HK-2 (cell line): Measurements from ENCODE around the gene ZDHHC1.
"Not testable (repeated sequence)": the region's sequence is repeated elsewhere in the genome, so short reads cannot be mapped to it uniquely, and the experiment has no call there.

Source experiments
- DNase-seq: peaks from one replicate; pipeline ENCODE4 v3.0.0-alpha.2; 2018; ENCODE audit not compliant: unreplicated experiment

The ZDHHC1 gene

DNA sequence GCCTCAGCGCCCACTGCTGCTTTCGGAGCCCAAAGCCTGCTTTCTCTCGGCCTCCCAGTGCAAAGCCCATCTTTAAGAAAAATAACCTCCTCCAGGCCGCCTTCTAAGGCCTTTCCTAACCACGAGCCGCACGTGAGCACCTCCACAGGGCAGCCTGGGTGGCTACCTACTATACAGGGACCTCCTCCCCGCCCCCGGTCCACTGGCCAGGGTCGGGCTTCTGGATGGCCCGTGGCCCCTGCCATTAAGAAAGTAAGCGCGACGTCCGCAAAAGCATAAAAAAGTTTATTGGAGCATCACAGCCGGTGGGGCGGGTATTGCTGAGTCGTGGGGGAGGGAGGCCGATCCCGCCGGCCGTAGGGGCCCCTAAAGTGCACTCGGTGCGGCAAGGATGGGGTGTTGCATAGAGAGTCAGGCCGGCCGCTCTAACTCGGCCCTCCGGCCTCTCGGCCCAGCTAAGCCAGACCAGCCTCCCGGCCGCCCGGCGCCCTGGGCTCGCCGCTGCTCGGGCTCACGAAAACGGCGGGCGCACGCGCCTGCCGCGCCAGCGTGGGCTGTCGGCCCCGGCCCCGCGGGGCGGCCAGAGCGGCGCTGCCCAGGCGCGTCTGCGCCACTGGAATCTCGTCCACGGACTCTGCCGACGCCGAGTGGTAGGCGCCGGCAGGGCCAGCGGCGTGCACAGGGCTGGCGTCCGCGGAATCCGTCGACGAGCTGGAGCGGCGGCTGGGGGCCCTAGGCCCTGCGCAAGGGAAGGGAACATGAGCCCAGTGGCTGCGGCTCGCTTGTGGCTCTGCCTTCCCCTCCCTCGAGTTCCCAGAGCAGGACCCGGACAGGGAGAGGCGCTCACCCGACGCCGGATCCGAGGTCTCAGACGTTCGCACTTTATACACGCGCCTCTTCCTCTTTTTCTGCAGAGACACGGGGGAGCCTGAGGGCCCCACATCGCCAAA lies 21.8 kb downstream of the ZDHHC1 start:
- DNase-seq = no peak

DNA sequence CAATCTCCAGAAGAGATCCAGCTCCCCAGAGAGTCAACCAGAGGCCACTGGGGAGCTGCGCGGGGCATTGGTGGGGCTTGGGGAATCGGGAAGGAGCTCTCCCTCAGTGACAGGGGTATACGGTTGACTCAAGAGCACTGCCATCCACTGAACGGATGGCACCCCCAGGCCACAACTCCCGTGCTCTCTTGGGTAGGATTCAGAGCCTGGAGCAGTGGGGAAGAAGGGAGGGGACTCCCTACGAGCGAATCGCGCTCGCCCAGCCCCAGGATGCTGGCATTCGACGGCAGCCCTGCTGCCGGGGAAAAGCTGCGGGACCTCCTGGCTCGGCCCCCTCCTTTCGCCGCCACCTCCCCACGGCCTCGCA lies 22.5 kb downstream of the ZDHHC1 start:
- DNase-seq = no peak

DNA sequence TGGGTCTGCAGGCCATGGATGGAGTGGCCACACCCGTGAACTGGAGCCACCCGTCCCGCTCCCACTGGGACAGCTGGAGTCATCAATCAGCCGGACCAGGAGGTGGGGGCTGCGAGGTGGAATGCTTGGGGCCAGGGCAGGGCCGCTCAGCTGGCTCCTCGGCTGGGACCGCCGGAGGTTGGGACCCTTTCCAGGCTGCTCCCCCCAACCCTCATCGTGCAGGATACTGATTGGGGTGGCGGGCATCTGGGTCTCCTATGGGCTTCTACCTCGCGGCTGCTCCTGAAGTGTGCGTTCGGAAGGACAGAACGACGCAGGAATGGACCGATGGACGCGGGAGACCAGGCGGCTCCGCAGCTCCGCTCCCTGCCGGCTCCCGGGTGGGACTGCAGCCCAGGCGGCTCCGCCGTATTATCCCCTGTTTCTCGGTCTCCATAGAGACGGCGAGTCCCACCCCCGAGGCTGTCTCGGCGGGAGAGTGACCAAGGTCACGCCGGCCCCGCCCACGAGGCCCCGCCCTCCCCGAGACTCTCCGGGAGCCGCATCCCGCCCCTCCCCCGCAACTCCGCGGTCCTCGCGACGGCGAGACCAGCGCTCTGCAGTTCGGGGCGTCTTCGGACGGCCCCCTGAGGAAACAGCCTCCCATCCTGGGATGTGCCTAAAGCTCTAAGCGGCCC lies 23.0 kb downstream of the ZDHHC1 start, which contains the start of gene TPPP3:
TPPP3 (minus strand) TSS at position 388 of the 677 bp plus-strand sequence. CDS start 2,387 bp downstream, outside the sequence.
- peak; percentile 49 for DNase-seq

DNA sequence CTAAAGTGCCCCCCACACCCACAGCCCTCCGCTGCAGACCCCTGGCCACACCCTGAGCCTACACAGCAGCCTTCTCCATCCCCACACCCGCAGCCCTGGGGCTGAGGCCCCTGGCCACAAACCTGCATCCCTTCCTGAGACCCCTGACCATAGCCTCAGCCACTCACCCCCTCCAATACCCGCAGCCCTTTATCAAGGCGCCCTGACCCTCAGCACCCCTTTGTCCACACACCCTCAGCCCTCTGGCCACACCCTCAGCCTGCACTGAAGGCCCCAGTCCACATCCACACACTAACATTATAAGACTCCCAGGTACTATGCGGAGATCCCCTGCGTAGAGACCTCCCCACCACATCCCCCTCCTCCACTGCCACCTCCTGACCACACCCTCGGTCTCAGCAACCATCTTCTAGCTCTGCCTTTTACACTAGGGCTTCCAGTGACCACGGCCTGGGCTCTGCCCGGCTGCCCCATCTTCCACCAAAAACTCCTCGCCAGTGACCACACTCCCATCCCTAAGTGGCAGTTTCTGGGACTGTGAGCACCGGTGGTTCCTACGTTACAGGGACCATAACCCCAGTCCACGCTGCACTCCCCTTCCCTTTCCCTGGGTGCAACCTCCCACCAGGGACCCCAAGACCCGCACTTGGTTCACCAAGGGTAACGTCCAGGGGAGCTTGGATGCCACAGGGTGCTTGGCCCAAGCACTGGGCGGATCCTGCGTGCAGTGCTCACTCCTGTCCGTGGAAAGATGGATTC lies 23.8 kb downstream of the ZDHHC1 start:
- no peak for DNase-seq

DNA sequence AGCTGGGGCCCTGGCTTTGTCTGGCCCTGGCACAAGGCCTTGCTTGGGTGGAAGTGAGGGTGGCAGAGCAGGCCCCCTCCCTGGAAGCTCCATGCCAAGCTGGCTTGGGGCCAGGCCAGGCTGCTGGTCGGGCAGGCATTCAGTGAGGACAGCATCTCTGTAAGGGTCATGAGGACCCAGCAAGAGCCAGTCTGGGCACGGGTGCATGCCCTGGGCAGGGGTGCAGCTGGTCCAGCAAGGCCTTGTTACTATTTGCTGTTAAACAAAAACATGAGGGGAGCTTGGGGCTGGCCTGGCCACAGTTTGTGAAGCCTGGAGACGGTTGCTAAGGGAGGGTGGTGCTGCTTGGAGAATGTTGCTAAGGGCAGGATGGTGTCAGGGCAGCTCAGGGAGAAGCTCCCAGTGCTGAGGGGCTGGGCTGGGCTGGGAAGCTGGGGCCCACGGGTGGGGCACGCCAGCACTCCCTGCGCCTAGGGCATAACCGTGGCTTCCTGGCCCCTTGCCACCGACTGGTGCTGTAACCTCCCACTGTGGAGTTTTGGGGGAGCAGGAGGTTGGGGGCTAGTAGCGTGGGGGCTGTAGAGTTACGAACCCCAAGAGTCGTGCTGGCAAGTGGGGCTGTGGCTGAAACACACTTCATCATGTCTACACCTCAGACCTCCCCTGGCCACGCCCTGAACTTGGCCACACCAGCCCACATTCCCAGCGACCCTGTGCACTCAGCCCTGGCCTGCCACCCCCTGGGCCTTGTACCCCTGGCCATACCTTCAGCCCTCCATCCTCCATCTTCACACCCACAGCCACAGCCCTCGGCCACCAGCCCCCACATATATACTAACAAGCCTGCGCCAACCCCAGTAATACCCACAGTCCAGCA lies 24.6 kb downstream of the ZDHHC1 start:
- DNase-seq = no peak

DNA sequence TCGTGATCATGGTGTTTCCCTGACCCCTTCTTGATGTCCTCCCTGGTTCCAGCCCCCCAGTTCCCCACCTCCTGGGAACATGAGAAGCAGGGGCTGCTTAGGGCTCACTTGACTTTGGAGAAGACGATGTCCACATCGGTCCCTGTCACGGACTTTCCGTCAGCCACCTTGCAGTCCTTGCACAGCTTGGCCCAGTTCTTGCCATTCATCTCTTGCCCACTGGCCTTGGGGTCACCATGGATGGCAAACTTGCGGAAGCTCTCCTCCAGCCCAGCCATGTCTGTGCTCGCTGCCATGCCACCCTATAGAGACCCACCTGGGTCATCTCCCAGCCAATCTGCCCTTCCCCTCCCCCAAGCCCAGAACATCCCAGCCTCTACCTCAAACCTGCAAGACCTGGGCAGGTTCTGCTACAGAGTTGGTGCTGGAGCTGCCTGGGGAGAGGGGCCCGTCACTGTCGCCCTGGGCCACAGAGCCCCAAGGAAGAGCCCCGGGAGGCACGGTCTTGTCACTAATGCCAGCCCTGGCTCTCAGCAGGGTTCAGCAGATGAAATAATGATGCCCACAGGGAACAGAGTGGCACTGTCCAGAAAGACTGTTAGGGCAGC lies 25.4 kb downstream of the ZDHHC1 start:
- no peak for DNase-seq

DNA sequence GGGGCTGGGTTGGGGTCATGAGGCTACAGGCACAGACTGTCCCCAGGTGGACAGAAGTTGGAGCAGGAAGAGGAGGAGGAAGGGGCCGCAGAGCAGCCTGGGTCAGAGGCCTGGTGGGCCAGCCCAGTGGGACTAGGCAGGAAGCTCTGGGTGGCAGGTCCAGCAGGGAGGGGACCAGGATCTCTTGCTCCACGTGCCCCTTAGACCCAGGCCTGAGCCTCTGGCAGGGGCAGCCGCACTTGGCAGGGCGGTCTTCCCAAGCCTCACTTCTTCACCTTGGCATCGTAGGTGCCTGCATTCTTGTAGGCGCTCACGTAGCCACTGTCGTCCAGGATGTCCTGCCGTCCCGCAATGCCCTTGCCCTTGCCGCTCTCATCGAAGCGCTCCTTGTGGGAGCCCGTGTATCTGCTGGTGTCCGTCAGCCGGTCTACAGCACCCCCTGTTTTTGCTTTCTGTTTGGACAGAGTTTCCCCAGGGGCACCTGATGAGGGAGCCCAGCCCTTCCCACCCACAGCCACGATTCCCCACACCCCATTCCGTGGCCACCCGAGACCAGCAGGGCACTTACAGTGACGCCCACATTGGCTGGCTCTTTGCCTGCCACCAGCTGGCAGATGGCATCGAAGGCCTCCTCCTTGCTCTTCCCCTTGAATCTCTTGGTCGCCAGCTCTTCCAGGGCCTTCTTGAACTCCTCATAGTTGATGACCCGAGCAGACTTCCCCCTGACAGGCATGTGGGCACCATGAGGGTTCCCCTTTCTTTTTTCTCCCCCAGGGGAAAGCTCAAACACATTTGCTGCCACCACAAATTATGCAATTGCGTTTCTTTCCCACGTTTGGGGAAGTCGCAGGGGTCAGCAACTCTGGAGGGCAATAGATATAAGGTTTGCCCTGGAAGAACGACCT lies 26.1 kb downstream of the ZDHHC1 start:
- DNase-seq = no peak

DNA sequence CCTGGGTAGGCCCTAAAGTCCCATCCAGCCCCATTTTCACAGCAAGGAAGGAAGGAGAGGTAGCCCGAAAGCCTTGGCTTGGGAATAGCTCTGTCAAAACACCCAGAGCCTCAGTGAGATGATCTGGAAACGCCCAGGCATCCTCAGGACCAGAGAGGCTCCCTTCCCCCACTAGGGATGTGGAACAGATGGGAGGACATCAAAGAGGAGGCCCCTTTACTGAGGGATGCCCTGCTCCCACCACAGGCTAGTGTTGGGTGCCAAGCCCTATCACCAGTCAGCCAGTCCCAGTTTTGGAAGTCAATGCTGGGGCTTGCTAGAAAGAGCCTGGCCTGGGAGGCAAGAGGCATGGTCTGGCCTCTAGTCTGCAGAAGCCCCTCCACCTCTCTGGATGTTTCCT lies 27.7 kb downstream of the ZDHHC1 start:
- DNase-seq = no peak

DNA sequence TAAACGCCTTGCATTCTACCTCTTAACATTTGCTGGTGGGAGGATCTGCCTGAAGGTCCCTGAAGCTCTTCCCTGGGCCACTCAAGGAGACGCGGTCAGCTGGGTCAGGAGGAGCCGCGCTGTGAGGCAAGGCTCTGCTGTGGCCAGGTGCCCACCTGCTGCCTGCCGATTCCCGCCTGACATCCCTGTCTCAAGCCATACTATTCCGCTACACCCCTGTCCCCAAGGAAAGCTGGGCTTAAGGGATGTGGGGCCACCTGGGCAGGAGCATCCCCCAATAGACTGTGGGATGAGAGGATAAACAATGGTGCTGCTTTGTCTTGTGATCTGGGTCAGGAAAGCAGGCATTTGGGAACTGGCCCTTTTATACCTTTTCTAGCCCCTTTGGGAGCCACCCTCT lies 28.1 kb downstream of the ZDHHC1 start:
- no peak for DNase-seq

DNA sequence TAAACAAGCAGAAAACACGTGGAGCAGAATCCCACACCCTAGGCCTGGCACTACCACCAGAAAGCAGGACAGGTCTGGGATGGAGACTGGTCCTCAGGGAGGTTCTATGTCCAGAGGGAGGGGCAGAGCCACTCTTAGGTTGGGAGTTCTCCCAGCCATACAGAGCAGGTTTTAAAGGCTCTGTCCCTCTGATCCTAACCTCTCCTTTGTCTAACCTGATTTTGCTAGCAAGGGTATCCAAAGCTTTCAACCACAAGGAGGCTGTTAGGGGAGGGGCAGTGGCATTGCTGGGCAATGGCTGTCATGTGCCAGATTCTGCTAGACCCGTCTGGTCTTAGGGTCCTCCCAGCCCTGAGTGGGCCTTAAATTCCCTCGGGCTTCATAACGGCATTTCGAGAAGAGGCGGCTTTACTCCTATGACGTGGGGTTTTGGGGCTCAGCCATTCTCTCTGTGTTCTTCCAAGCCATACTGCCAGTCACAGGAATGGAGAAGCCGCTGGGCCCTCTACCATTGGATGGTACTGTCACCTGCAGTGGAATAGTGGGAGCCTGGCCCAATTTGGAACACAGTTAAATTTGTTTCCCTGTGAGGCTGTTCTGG lies 28.7 kb downstream of the ZDHHC1 start:
- no peak for DNase-seq

DNA sequence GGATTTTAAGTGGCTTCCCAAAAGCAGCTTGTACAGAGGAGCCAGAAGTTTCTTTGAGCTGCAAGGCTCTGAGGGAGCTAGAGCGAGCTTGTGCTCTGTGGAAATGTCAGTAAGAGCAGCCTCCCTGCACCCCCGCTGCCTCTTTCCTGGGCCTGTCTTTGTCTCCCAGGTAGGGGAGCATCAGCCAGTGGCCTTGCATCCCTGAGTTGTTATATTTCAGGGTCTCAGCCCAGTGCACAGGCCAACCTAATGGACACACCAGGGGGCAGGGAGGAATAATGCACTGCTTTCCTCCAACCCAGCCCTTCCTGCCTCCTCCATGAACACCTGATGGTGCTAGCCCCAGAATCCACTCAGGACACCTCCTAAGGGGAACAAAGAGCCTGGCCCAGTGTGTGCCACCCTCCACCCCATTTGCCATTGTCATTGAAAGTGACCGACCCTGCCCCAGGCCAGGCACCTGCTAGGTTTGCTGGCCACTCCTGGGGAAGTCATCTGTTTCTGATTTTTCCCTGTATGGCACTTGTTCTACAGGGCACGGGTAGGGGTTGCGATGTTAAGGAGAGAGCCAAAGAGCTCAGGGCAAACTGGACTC lies 29.3 kb downstream of the ZDHHC1 start:
- no peak for DNase-seq

DNA sequence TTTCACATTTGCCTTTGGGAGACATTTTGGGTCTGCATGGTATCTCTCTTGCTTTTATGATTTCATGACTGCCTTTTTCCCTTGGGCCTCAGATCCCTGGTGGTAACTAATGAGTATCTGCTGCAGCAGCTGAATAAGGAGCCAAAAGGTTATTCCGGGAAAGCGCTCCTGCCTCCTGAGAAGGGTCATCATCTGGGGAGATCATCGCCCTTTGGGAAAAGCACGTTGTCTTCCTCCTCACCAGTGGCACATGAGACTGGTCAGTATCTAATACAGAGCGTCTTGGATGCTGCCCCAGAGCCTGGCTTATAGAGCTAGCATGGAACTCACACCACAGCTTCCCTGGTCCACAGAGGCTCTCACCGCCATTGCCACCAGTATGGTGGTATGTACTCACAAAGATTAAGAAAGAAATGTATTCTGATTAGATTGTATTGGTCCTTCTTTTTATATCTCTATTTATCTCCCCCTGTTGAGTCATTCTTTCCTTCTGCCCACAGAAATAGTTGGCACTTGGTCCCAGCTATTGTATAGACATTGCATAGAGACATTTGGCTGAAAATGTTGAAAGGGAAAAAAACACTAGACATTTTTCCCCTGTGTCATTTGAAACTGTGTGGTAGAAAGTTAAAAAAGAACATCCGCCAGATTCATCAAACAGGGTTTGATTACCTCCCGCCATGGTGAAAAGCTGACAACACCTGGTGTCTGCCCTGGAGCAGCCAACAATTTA lies 31.3 kb downstream of the ZDHHC1 start:
- no peak for DNase-seq

DNA sequence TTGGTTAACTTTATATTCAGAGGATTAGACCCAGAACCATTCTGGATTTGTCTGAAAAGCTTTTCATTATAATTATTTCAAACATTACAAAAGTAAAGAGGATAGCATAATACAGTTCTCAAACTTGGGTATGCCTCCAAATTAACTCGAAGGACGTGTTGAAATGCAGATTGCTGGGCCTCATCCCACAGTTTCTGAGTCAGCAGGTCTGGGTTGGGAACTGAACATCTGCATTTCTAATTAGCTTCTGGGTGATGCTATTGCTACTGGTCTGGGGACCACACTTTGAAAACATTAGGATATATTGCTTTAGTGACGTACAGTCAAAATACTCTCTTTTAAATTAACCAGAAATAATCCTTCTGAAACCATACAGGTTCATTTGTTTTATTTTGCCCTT lies 33.0 kb downstream of the ZDHHC1 start:
- DNase-seq = no peak

DNA sequence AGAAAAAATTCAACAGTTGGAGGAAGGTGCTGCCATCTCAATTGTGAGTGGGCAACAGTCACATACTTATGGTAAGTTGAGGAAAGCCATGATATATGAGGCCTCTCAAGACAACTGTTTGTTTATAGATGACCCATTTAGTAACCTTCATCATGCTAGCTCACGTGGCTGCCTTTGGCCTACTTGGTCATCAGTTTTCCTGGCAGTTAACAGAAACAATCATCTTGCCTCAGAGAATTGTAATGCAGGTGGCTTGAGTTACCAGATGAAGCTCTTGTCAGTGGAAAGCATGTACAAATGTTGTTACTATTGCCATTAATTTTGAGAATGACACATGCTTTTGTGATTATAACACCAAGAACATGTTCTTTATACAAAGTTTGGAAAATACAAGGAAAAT lies 37.6 kb downstream of the ZDHHC1 start:
- no peak for DNase-seq

DNA sequence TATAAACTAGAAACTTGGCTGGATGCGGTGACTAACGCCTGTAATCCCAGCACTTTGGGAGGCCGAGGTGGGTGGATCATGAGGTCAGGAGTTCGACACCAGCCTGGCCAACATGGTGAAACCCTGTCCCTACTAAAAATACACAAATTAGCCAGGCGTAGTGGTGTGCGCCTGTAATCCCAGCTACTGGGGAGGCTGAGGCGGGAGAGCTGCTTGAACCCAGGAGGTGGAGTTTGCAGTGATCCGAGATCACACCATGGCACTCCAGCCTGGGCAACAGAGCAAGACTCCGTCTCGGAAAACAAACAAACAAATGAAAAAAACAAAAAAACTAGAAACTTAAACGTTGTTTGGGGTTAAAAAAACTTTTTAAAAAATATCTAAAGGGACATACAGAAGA lies 40.3 kb downstream of the ZDHHC1 start:
- not testable (repeated sequence) for DNase-seq

DNA sequence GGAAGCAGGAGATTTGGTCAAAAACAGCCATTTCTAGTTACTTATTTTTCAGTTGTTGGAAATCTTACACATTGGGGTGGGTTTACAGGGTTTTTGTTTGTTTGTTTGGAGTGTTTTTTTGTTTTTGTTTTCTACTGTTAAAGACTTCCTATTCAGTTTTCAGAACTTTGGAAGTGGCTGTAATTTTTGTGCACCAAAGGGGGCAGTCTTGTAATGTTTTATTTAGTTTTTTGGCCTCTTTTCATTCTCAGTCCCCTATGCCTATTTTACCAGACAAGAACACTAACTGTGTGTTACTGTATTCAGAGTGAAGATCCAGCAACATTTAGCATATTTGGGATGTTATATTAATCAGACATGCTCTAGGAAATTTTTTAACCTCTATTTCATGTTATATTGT lies 43.6 kb downstream of the ZDHHC1 start:
- no peak for DNase-seq

DNA sequence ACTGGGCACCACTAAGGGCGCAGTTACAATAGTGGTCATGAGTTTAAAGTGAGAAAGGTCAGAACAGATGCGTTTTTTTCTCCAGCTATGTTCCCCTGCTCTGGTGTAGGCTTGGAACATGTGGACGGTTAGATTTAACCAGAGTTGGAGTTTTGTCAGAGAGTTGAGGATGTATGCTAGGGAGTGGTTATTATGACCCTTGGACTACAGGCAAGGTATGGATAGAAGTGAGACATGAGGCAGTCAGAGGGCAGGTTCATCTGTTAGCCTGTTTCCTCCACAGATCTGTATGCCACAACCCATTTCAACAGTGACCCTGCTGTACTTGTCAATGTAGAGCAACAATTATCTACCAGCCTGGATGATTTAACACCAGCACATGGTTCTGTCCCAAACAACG lies 45.6 kb downstream of the ZDHHC1 start:
- no peak for DNase-seq

DNA sequence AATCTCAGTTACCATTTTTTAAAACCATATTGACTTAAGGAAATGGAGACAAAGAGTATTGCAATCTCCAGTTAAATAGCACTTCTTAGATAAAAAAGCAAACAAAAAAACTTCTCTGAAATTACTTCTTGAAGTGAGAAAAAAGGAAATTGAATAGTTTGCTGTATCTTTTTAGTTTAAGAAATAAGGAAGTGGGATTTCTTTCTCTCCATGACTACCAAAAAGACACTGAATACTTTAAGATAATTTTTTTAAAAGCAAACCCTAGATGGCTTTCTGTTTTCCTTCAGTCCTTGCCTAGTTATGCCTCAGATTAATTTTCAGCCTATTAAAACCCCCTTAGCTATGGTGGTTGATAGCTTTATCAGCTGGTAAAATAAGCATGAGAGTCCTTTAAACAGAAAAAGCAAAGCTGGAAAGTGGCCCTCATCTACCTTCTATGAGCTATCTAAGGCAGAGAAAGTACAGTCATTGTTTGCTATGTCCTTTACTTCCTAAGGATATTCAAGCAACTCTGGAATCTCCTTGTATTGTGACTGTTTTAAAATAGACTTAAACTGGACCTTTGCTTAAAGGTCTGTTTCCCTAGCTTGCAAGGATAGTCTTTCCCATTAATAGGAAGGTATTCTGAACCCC lies 51.6 kb downstream of the ZDHHC1 start:
- DNase-seq = no peak
